Muscle of back (tissue), 11 donors: ENCODE data around the gene HDGF. TPM values are rescaled to one million over a fixed set of nuclear protein-coding genes. Genes with fewer than 3 reads are reported as not detected.

ENCODE experiments used
- DNase-seq, 3 donors: peaks; one replicate each; pipeline versions ENCODE4 v3.0.0 to v3.0.0-alpha.2; 2013
- polyA plus RNA-seq, 10 donors: library from polyadenylated mRNA; unstranded; fragments of 120-200 nt; gene quantifications; one replicate each; pipeline ENCODE4 v1.2.1, GENCODE V29; 2013; ENCODE audit not compliant: insufficient read length in 10 of 10

The HDGF gene
- polyA plus RNA-seq, 10 donors = 117 to 171 (median 142) TPM

GRCh38 chr1:156747742-156748669 lies 3.5 kb downstream of the HDGF start:
- no peak for DNase-seq

DNA sequence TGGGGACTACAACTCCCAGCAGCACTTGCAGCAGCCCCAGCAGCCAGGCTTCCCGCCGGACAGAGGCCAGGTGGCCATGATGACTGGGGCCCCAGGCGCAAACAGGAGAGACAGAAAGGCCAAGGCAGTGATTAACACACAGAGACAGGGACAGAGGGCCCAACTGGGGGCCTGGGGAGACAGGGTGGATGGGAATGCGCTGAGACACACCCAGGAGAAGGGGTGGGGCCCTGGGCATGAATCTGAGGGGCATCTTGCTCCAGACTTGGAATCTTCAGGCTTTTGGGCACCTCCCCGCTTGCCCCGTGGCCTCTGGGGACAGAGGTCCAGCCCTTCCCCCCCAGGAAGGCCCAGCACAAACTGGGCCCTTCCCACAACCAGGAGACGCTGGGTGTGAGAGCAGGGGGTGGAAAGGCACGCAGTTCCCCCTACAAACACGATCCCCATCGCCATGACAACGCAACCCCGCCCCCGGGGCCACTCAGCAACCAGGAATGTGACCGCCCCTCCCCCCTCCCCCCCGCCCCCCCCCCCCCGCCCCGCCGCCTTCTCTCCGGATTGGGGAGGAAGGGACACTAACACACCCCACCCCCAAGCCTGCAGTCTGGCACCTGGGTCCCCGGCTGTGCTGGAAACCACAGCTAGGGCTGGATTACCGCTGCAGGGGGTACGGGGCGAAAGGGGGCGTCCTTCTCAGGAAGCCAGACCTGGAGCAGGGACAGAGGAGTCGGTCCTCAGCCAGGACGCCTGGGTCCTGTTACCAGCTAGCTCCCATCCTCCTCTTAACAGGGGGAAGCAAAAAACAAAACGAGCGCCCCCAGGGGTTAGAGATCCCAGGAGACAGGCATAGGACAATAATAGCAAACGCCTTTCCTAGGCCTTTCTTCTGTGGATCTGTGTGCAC lies 4.5 kb downstream of the HDGF start:
- peak; percentile 93 to 96 (median 94) for DNase-seq

DNA sequence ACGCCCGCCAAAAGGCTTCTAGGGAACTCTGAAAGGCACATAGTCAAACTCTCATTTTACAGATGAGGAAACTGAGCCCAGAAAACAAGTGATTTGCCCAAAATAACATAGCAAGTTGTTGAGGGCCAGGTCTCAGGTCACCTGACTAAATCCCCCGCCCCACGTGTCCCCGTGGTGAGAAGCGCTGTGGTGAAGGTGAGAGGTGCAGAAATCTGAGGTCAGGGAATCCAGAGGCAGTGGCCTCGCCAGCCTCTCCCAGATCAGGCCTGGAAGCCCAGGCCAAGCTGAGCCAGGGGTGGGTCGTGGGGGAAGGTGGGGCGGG lies 5.1 kb downstream of the HDGF start:
- no peak for DNase-seq

- DNase-seq = no peak
Observed at GRCh38 chr1:156745881-156746280, 5.6 kb downstream of the HDGF start.

DNA sequence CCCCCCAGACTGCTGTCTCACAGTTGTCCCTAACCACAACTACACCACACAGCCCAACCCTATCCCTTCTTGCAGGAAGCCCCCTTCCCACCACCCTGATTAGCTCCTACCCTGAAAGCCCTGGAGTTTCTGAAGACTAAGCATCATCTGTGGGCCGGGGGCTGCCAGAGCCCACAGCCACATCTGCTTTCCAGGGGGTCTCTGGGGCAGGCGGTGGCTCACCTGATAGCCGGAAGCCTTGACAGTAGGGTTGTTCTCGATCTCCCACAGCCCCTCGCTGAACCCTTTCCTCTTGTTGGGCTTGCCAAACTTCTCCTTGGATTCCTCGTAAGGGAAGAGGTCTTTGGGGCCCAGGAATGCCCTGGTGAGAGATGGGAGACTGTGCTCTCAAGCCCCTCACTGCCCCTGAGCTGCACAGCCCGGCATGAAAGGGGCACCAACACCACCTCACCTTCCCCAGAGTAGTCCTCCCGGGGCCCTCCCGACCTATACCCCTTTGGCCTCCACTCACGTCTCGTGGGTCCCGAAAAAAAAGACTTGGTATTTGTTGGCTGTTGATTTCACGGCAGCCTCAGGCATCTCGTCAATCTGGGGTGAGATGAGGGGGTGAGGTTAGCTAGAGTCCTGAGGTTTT lies 6.6 kb downstream of the HDGF start:
- no peak for DNase-seq

DNA sequence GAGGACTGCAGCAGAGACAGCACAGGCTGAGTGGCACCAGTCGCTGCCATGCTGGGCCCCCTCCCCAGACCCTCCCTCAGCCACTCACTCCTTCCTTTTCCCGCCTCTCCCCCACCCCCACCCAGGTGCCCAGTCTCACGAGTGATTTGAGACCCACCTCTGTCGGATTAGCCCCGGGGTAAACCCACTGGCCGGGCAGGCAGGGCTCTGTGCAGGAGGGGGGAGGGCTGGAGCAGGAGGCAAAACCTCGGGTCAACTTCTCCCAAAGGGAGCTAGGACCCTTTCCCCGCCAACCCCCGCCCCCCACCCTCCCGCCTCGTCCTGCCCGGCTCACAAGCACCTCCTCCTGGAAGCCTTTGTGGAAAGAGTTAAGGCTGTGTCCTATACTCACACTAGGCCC lies 7.1 kb downstream of the HDGF start:
- no peak for DNase-seq

- no peak for DNase-seq
Observed at GRCh38 chr1:156743367-156744302, 7.8 kb downstream of the HDGF start.

DNA sequence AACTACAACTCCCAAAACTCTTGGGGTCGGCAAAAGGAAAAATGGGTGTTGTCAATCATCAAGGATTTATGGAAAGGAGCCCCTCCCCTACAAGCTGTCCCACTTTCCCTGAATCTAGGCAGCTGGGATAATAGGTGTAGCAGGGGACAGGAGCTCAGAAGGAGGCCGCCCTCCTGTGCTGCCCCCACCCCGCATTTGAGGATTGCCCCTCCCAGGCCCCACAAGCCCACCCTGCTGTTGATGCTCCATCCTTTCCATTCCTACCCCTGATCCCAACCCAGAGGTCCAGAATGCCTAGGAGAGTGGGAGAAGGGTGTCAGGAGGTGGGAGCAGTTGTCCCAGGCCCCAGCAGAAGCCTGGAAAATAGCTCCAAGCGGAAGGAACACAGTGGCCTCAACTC lies 8.7 kb downstream of the HDGF start:
- DNase-seq = no peak

DNA sequence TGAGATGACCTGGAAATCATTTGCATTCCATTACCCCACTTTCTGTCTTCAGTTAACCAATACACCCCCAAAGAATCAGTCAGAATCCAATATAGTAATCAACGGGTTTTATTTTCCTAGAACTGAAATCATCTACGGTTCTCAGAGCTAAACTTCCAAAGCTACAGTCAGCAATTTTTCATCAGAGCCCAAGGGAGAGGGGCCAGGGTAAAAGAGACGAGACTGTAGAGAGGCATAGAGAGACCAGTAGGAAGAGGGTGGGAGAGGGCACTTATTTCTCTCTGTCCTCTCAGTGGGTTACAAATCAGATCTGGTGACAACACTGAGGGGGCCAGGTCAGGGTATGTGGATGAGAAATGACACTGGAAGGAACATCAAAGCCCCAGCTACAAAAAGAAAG lies 9.5 kb downstream of the HDGF start:
- no peak for DNase-seq

DNA sequence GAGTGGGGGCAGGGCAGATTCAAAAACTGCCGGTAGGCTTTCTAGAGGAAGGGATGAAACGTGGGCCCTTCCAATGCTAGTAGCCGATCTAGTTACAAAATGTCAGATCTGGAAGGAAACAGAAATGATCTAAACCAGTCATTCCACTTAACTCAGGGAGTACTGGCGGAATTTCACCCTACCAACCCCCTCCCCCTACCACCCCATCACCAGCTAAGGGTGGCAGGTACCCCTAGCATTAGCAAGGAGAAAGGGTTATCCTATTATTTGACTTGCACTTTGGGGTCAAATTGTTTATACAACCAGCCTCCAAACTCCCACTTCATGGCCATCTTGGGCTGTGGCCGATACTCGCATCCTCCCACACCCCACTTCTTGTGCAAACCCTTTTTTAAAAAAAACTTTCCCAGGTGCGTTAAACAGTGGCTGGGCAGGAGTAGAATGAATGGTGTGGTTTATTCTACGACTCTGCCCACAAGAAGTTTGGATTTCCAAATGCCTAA lies 9.9 kb downstream of the HDGF start:
- no peak for DNase-seq

DNA sequence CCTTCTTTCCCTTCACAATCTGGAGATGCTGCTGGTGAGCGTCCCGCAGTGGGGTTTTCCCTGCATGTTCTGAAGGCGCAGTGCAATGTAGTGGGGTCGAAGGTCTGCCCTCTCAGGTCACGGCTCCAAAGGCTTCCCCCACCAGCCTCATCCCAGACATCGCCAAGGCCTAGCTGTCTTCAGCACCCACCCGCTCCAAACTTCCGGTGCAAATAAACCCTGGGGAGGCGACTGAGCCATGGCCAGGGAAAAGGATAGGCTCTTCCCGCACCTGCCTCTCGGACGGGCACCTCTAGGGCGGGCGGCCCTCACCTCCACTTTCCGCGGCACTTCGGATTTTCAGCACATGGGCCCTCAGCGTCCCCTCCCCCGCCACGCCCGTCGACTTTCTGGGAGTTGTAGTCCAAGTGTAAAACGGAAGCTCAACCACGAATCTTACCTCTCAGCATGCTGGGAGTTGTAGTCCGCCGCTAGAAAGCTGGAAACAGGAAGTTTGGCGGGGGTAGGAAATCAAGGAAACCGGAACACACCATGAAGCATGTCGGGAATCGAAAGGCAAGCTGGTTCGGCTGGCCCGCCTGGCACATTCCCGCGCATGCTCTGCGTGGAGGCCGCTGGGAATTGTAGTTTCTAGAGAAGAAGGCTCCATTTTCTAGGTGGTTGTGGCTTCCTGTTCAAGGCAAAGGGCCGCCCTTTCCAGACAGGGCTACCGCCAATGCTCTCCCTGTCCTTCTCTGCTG lies 10.6 kb downstream of the HDGF start, which contains the start of gene MRPL24:
Gene MRPL24, minus strand, starts transcription at position 348 of the 740 bp plus-strand sequence. CDS start 2,384 bp downstream, outside the sequence.
- DNase-seq = peak; percentile 97 to 100 (median 99)

DNA sequence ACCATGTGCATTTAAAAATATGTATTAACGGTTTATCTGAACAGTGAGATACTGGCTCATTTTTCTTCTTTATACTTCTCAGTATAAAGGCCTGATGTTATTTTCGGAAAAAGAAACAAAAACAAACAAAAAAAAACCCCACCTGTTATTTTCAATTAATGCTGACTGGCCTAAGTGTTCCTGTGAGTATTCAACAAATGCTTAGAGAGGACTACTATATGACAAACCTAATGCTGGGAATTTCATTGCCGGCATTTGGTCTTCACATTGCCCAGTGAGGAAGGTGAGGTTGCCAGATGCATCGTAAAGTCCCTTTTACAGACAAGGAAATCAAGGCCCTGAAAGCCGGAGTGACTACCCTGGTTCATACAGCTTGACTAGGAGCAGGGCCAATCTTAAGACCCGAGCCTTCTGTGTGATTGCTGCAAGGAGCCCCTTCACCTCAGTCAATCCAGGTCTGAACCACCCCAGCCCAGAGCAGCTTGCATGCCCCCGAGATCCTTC lies 11.2 kb downstream of the HDGF start:
- no peak for DNase-seq

DNA sequence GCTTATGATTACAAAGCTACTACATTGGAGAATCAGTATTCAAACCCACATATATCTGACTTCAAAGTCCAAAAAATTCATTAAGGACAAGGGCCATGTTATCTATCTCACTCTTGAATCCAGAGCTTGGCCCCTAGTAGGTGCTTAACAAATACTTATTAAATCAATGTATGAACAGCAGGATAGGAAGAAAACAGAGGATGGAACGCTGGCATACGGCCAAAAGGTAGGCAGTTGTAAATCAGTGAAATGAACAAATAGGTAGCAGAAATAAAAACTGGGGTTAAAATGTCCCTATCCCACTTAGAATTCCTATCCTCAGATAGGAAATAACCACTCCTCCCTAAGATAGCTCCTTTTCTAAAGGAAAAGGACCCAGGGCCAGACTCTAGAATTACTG lies 12.6 kb downstream of the HDGF start:
- no peak for DNase-seq

- DNase-seq = no peak
Observed at GRCh38 chr1:156738407-156738806, 13.1 kb downstream of the HDGF start.

DNA sequence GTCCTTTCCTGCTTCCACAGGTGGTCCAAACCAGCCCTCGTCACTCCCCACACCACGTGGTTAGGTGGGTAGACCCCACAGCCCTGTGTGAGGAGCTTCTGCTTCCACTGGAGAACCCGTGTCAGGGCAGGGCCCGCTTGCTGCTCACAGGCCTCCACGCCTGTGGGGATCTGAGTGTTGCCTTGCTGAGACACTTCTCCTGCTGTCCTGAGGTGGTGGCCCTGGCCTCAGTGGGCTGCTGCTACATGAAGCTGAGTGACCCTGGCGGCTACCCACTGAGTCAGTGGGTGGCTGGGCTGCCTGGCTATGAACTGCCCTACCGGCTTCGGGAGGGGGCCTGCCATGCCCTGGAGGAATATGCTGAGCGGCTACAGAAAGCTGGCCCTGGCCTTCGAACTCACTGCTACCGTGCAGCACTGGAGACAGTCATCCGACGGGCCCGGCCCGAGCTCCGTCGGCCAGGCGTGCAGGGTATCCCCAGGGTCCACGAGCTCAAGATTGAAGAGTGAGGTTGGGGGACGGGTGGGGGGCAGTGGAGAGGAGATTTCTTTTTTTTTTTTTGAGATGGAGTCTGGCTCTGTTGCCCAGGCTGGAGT lies 17.4 kb downstream of the HDGF start:
- no peak for DNase-seq

- DNase-seq = peak; percentile 97 to 99 (median 98)
Observed at GRCh38 chr1:156728599-156729462, 22.6 kb downstream of the HDGF start, which contains the start of gene ISG20L2. Gene ISG20L2, minus strand, starts transcription at chr1:156728766. Its CDS starts 1,114 bp downstream, at chr1:156727652.

- DNase-seq = peak in 2 of 3 donors; percentile 87 to 92
Observed at GRCh38 chr1:156727926-156728598, 23.4 kb downstream of the HDGF start, which contains the start of gene METTL25B. Gene METTL25B, plus strand, starts transcription at chr1:156728469. Its CDS starts 636 bp downstream, at chr1:156729105.
